ENCODE measurements around the gene PARD6G. TPM values are rescaled to one million over a fixed set of nuclear protein-coding genes. Genes with fewer than 3 reads are reported as not detected.

Gene PARD6G
- total and polyA plus RNA-seq, 2 of the 8 experiments (the other 6 are each of a cell fraction or from before 2014, with no cell fraction given) = 11.3 to 17.9 TPM

- peaks cover 0 to 18% of the 10 kb centered on the region in 2 experiments; a peak in 2 of 4 replicates for H3K79me2 ChIP-seq (ENCODE audit: control insufficient read depth in 1 of 2, insufficient read depth in 2 of 2, low read length in 2 of 2)
- no peak for TF ChIP-seq USF2 (IDR thresholded peaks at IDR 0.05; ENCODE audit: low read length)
- TF ChIP-seq EGR1 (IDR thresholded peaks at IDR 0.05; ENCODE audit: borderline replicate concordance, low read depth, low read length) = no peak
- no peak for TF ChIP-seq HDAC6 (IDR thresholded peaks at IDR 0.05; ENCODE audit: low read depth, low read length)
- TF ChIP-seq SP1 (IDR thresholded peaks at IDR 0.05; ENCODE audit: low read depth, low read length) = no peak
- TF ChIP-seq SIRT6 (IDR thresholded peaks at IDR 0.05; ENCODE audit: low read length) = no peak
- no peak for TF ChIP-seq YY1 (IDR thresholded peaks at IDR 0.05; ENCODE audit: low read depth, low read length)
- no peak for TF ChIP-seq NANOG (IDR thresholded peaks at IDR 0.05; ENCODE audit: insufficient read depth, low read depth, low read length, poor library complexity, severe bottlenecking)
- TF ChIP-seq ATF2 (IDR thresholded peaks at IDR 0.05; ENCODE audit: low read length) = no peak
Measured at GRCh38 chr18:80244956-80245730, 2.2 kb downstream of the PARD6G start.

More at GRCh38 chr18:80244956-80245730, 2.2 kb downstream of the PARD6G start:
- Histone ChIP-seq H3K4me1 (replicated peaks in 1 of 4; ENCODE audit: control insufficient read depth in 3 of 4, insufficient read depth in 4 of 4, low read length in 3 of 4) (peaks cover 0 to 9% (median 0%) of the 10 kb centered on the region in 4 experiments; a peak in 3 of 7 replicates), H3K27me3 (replicated peaks in 1 of 4; ENCODE audit: control insufficient read depth in 3 of 4, extremely low read depth in 1 of 4, insufficient read depth in 3 of 4, low read length in 3 of 4) (no peaks in the 10 kb centered on the region; a peak in 2 of 7 replicates), H2BK12ac (ENCODE audit: low read depth, low read length) (peak overlapping the region; percentile 62; the same call in 1 of the 2 replicates), H3K23me2 (ENCODE audit: low read depth, low read length) (peaks cover 9% of the 10 kb centered on the region), H3K4ac (replicated peaks; ENCODE audit: insufficient read length, low read depth, low read length) (no peak overlapping the region), H2BK5ac (ENCODE audit: low read depth, low read length) (no peak overlapping the region), H4K5ac (ENCODE audit: insufficient read length, low read depth, low read length) (no peak overlapping the region), H3K36me3 (ENCODE audit: control insufficient read depth in 2 of 4, insufficient read depth in 4 of 4, low read length in 3 of 4) (no peaks in the 10 kb centered on the region), H2BK120ac (replicated peaks; ENCODE audit: low read depth, low read length) (no peak overlapping the region), H3K9me3 (ENCODE audit: insufficient read depth in 2 of 2, low read depth in 1 of 2, low read length in 1 of 2) (no peaks in the 10 kb centered on the region), H2BK15ac (ENCODE audit: low read length) (0 out of 2 replicates have a peak overlapping the region, but pooled peaks have one; percentile 5), H3K18ac (ENCODE audit: extremely low read depth, low read length) (no peak overlapping the region), H3K4me2 (ENCODE audit: insufficient read depth in 1 of 2, low read depth in 2 of 2, low read length in 2 of 2) (peak overlapping the region; percentile 77 to 84; a peak in 2 of 4 replicates), H2AFZ (ENCODE audit: low read length) (no peak overlapping the region), H3K79me1 (ENCODE audit: low read depth, low read length) (peaks cover 4% of the 10 kb centered on the region; the same call in 1 of the 2 replicates), H2AK5ac (ENCODE audit: low read depth, low read length) (no peak overlapping the region), H4K91ac (replicated peaks; ENCODE audit: insufficient read length, low read length) (no peak overlapping the region), H3K4me3 (ENCODE audit: extremely low read depth in 1 of 4, insufficient read depth in 2 of 4, low read depth in 3 of 4, low read length in 4 of 4) (peak overlapping the region in 1 of 4 experiments; percentile 96; a peak in 3 of 8 replicates), H4K20me1 (replicated peaks in 1 of 2; ENCODE audit: control insufficient read depth in 1 of 2, insufficient read depth in 2 of 2, low read length in 2 of 2) (peaks cover 9 to 11% of the 10 kb centered on the region in 2 experiments), H3K56ac (replicated peaks; ENCODE audit: insufficient read length, low read depth, low read length) (no peak overlapping the region), H4K8ac (ENCODE audit: extremely low read depth, insufficient read depth, low read length) (no peak overlapping the region), H3K9ac (replicated peaks in 1 of 4; ENCODE audit: extremely low read depth in 1 of 4, low read depth in 3 of 4, low read length in 3 of 4) (no peak overlapping the region), H2BK20ac (ENCODE audit: low read length) (no peak overlapping the region), H3K27ac (ENCODE audit: low read depth, low read length) (no peak overlapping the region), H3K23ac (ENCODE audit: insufficient read length) (no peak overlapping the region), H3K14ac (ENCODE audit: insufficient read length) (no peak overlapping the region)
- WGBS, 2 experiments (ENCODE audit: extremely low coverage in 1 of 2, insufficient coverage in 1 of 2, insufficient read length in 1 of 2, insufficient replicate concordance in 2 of 2, low coverage in 1 of 2, low lambda C conversion rate in 2 of 2, missing lambda C conversion rate in 1 of 2) = 86% methylated on average over 10 of the region's 10 CpGs; no CpG with 5 or more reads in 1 of the 2 experiments
- FAIRE-seq = no peak
- ChIA-PET POLR2A (ENCODE audit: partially characterized antibody) (interaction anchor here (1.4 kb wide), 1 partner anchor 54 kb away, joined by 4 read pairs; no protein-coding TSS in a partner anchor), CTCF (ENCODE audit: partially characterized antibody) (interaction anchor here (1.0 to 7.5 kb wide), 11 partner anchors 9 to 90 kb away, joined by 3 to 70 read pairs (median 3); no protein-coding TSS in a partner anchor)
- DNase-seq (ENCODE audit: low read depth in 1 of 2, low spot score in 2 of 2) = no peak

Measured in H1 (cell line).